ENCODE results near the gene F11R.
"Not testable (repeated sequence)": the region's sequence is repeated elsewhere in the genome, so short reads cannot be mapped to it uniquely, and the experiment has no call there.

Gene F11R

GRCh38 chr1:161020509-161021164 lies at the start of gene F11R:
F11R (minus strand) TSS chr1:161021152; CDS start chr1:161021073, 79 bp downstream.
- DNase-seq, result no peak

GRCh38 chr1:161069731-161070270 lies 48.8 kb upstream of the F11R start, which contains the start of gene ARHGAP30:
ARHGAP30 (minus strand) TSS chr1:161069891; CDS start chr1:161069624, 267 bp downstream.
- DNase-seq, result peak; percentile 95

DNA sequence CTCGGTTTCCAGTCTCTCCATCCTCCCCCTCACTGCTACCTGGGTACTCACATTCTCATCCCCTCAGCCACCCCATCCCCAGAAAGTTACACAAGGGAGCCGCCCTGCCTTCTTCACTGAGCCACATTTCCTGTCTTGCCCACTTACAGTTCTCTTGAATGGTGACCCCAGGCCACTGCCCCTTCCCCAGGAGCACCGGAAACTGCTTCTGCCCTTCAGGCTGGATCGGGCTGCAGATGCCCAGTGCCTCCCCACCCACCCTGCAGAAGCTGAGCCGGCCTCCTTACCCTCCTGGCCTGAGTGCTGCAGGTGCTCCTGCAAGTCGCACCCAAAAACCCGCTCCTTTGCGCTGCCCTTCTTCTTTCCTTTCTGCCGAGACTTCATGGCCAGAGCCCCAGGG lies 48.3 kb upstream of the F11R start:
- DNase-seq, result peak; percentile 27

DNA sequence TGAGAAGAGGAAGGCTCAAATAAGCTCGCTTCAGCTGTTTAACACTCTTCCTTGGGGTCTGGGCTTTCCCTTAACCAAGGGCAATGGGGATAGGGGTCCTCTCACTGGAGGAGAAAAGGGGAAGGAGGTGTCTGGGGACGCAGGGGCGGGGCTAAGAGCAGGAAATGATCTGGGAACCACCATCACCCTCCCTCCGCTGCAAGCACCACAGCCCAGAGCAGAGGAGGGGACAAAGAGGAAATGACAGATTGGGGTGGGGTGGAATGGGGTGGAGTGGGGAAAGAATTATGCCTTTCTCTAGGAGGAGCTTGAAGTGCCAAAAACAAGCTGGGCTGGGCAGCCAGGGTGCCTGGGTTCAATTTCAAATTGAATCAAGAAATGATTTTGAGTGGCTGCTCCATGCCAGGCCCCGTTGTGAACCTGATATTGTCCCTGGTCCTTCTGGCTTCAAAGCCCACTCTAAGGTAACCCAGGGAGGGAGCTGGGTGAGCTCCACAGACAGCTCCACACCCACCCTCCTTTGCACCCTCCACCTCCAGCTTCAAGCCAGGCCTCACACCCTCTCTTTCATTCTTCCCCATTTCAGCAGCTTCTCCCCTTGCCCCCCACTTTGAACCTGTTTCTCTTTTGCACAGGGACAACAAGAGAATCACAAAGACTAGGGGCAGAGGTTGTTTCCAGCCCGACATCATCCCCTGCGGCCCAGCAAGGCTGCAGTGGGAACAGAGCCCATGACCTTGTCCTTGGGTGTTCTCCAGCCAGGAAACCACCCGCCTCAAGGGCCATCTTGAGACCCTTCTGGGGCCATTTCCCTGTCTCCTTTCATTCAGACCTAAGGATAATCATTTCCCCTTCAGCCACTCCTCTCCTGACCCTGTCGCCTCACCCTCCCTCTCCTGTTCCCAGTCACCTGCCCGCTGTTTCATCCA lies 47.6 kb upstream of the F11R start:
- DNase-seq, result peak; percentile 89

GRCh38 chr1:161066694-161067093 lies 45.7 kb upstream of the F11R start:
- DNase-seq, result peak; percentile 39

DNA sequence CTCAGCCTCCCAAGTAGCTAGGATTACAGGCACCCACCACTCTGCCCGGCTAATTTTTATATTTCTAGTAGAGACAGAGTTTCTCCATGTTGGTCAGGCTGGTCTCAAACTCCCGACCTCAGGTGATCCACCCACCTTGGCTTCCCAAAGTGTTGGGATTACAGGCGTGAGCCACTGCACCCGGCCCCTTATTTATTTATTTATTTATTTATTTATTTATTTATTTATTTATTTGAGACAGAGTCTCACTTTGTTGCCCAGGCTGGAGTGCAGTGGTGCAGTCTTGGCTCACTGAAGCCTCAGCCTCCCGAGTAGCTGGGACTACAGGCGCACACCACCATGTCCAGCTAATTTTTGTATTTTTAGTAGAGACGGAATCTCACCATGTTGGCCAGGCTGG lies 44.7 kb upstream of the F11R start:
- not testable (repeated sequence) for DNase-seq

DNA sequence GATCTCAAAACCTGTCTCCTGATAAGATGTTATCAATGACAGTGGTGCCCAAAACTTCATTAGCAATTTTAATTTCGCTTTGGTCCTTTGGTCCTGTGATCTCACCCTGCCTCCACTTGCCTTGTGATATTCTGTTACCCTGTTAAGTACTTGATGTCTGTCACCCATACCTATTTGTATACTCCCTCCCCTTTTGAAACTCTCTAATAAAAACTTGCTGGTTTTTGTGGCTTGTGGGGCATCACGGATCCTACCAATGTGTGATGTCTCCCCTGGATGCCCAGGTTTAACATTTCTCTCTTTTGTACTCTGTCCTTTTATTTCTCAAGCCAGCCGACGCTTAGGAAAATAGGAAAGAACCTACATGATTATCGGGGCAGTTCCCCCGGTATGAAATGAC lies 43.0 kb upstream of the F11R start:
- DNase-seq, result peak; percentile 29

DNA sequence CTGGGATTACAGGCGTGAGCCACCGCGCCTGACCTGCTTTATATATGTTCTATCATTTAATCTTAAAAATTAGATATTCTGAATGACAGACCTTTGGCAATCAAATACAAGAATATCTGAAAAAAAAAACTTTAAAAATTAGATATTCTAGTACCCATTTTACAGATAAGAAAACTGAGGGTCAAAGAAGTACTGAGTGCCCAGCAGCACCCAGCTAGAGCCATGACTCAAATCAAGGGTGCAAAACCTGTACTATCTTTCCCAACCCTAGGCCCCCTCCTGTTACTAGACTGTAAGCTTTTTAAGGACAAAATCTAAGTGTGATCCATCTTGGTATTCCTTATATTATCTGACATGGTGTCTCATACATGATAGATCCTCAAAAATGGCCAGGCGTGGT lies 40.5 kb upstream of the F11R start:
- no peak for DNase-seq

DNA sequence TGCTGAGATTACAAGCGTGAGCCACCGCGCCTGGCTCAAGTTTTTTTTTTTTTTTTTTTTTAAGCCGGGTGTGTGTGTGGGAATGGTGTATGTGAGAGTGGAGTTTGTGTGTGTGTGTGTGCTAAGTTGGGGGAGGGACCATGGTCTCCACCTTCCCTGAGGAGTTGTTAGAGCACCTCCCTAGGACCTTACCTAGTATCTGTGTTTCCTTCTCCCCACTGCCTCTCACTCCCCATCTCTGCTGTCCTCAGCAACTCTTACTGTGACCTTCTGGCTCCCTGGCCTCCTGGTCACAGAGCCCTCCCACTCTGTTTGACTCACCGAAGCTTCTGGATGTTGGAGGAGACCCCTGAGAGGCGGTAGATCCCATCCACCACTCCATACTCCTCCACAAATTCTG lies 38.3 kb upstream of the F11R start:
- DNase-seq, result no peak

- no peak for DNase-seq
These were observed 33.9 kb upstream of the F11R start for GRCh38 chr1:161054805-161055204.

DNA sequence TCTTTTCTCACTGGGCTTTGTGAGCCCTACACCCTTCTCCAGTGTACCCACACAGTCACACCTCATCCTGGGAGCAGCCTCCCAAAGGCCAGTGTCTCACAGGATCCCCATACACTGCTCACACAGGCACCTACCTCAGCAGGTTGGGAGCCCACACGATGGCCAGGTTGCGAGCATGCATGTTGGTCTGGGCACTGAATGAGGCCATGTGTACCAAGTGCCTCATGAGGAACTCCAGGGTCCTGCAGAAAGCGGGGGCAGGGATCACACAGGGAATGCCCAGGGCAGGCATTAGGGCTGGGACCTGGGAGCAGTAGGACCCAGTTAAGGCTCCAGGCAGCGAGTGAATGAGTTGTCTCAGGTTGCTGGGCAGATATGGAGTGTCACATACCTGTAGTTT lies 33.3 kb upstream of the F11R start:
- DNase-seq, result no peak

- no peak for DNase-seq
These were observed 31.9 kb upstream of the F11R start for GRCh38 chr1:161052899-161053298.

- DNase-seq, result no peak
These were observed 30.3 kb upstream of the F11R start for GRCh38 chr1:161051219-161051618.

GRCh38 chr1:161048949-161049722 lies 28.2 kb upstream of the F11R start:
- DNase-seq, result no peak

DNA sequence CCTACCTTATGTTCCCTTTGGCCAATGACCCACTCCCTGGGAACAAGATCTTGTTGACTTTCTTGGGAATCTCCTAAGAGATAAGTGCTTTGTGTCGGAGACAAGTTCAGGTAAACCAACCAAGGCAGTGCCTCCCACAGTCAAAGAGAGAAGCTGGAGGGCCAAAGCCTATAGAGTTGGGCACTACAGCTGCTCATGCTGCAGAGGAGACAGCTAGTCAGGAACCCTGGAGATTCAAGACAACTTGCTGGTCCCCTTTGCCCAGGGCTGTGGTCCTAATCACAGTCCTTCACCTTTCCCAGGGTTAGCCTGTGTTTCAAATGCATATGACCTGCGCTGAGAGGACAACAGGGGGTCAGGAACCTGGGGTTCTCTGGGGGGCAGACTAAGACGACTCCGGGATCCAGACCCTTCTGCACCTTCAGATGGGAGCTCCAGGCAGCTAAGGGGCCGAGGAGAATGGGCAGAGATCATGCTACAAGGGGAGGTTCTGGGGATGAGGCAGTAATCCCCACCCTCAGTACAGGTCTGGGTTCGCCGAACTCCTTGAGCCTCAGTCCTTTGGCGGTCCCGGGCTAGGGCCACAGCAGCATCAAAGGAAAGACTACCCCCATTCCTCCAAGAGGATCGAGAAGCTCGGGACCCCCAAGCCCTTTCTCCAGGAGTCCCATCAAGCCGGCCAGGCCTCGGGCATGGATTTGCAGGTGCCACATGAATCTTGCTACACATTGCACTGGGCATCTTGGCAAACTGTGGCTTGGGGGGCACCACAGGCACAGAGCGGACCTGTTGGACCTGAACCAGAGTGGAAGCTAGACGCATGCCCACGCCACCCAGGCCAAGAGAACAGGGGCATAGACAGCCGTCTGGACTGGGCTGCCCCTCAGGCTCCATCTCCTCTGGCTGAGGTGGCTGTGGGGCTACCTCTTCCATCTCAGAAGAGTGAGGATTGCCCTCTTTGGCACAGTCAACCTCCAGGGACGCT lies 26.8 kb upstream of the F11R start:
- no peak for DNase-seq

DNA sequence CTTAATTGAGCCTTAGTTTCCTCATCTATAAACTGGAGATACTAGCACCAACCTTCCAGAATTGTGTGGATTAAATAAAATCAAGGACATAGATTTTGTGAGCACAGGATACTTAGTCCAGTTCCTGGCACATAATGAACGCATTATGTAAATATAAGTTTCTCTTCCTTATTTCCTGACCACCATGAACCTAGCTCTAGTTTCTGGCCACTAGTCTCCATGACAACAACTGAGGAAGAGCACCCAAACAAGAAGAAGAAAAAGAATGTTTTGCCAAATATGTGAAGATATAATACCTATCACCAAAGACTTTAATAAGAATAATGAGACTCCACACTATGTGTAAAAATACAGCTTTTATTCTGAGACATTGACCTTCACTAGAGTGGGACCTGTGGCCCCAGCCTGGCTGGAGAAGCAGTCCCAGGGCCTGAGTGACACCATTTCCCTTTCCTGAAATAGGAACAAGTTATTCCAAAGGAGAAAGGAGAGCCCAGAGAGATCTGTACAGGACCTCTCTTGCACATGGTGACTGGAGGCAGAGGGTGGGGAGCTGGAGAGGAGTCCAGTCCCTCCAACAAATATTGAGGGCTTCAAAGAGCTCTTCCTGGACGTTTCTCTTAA lies 25.8 kb upstream of the F11R start:
- peak; percentile 37 for DNase-seq

GRCh38 chr1:161045736-161046604 lies 25.0 kb upstream of the F11R start, which contains the start of gene USF1:
USF1 (minus strand) TSS chr1:161045977; CDS start chr1:161043275, 2,702 bp downstream.
- DNase-seq, result peak; percentile 93

- DNase-seq, result peak; percentile 75
These were observed 24.2 kb upstream of the F11R start for GRCh38 chr1:161044908-161045735.

- peak; percentile 85 for DNase-seq
These were observed 23.6 kb upstream of the F11R start for GRCh38 chr1:161044535-161044907.
